ENCODE measurements around the gene PMPCB.

Gene PMPCB

DNA sequence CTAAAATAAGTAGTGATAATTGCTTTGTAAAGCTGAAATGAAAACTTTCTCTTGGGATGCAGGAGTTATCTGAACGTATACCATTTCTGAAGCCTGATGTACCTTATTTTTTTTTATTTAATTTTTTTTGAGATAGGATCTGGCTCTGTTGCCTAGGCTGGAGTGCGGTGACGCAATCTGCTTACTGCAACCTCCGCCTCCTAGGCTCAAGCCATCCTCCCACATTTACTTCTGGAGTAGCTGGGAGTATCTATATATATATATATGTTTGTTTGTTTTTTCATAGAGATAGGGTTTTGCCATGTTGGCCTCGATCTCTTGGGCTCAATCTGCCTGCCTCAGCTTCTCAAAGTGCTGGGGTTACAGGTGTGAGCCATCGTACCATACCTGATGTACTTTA lies 2.4 kb downstream of the PMPCB start:
- TF ChIP-seq FOXP2 (optimal IDR thresholded peaks at IDR 0.05; ENCODE audit: borderline replicate concordance, extremely low read depth, extremely low read length, insufficient read depth): no peak
- no peak for TF ChIP-seq POLR2AphosphoS5 (IDR thresholded peaks at IDR 0.05; ENCODE audit: low read depth, low read length)
- TF ChIP-seq TAF1 (IDR thresholded peaks at IDR 0.05; ENCODE audit: borderline replicate concordance, insufficient read depth, low read length): no peak
- TF ChIP-seq, protein P1, sequence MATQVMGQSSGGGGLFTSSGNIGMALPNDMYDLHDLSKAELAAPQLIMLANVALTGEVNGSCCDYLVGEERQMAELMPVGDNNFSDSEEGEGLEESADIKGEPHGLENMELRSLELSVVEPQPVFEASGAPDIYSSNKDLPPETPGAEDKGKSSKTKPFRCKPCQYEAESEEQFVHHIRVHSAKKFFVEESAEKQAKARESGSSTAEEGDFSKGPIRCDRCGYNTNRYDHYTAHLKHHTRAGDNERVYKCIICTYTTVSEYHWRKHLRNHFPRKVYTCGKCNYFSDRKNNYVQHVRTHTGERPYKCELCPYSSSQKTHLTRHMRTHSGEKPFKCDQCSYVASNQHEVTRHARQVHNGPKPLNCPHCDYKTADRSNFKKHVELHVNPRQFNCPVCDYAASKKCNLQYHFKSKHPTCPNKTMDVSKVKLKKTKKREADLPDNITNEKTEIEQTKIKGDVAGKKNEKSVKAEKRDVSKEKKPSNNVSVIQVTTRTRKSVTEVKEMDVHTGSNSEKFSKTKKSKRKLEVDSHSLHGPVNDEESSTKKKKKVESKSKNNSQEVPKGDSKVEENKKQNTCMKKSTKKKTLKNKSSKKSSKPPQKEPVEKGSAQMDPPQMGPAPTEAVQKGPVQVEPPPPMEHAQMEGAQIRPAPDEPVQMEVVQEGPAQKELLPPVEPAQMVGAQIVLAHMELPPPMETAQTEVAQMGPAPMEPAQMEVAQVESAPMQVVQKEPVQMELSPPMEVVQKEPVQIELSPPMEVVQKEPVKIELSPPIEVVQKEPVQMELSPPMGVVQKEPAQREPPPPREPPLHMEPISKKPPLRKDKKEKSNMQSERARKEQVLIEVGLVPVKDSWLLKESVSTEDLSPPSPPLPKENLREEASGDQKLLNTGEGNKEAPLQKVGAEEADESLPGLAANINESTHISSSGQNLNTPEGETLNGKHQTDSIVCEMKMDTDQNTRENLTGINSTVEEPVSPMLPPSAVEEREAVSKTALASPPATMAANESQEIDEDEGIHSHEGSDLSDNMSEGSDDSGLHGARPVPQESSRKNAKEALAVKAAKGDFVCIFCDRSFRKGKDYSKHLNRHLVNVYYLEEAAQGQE (IDR thresholded peaks at IDR 0.05; ENCODE audit: insufficient read depth in 1 of 2, low read depth in 2 of 2, low read length in 2 of 2): no peak
- no peak for TF ChIP-seq SIN3A (IDR thresholded peaks at IDR 0.05; ENCODE audit: borderline replicate concordance, insufficient read depth, low read length)

DNA sequence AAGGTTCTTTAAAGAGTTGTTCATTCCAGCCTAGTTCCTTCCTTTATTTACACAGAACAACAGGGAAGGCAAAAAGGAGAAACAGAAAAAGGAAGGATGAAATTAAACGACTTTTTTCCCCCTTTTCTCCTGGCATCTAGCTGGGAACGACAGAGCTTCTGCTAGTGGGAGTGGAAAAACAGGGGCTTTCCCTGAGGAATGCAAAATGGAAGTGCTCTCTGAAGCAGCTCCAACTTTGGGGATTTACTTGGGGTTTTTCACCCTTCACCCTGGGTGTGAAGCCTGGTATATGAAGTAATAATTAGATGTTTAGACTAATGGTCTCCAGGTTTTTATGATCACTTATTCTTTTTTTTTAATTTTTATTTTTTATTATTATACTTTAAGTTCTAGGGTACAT lies 4.2 kb downstream of the PMPCB start:
- TF ChIP-seq SIN3A (IDR thresholded peaks at IDR 0.05; ENCODE audit: borderline replicate concordance, insufficient read depth, low read length) (no peak), POLR2AphosphoS5 (IDR thresholded peaks at IDR 0.05; ENCODE audit: low read depth, low read length) (no peak), TAF1 (IDR thresholded peaks at IDR 0.05; ENCODE audit: borderline replicate concordance, insufficient read depth, low read length) (no peak), FOXP2 (optimal IDR thresholded peaks at IDR 0.05; ENCODE audit: borderline replicate concordance, extremely low read depth, extremely low read length, insufficient read depth) (no peak)
- TF ChIP-seq, protein P1 (IDR thresholded peaks at IDR 0.05; ENCODE audit: insufficient read depth in 1 of 2, low read depth in 2 of 2, low read length in 2 of 2): no peak

DNA sequence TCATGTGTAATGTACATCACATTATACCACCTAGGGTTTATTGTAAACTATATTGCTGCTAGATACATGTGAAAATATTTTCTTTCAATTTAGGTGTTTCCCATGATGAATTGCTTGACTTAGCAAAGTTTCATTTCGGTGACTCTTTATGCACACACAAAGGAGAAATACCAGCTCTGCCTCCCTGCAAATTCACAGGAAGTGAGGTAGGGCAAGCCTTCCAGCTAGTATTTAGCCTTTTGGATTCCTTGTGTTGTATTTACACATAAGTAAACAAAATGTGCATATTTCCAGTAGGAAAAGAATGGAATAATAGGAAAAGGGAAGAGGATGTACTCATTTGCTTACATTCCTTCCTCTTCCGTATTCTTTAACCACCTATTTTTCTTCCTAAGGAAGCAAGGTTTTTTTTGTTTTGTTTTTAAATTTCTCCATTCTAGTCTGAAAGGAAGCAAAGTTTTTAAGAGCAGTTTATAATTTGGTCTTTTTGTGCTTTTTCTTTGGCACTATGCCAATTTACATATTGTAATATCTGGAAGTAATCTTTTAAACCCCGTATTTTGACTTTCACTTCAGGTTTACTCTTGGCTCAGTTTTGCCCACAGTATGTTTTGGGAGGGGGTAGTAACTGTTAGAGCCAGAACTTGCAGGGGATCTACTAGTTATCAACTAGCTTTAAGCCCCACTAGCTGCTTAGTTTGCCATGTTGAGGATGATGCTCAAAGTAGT lies 10.4 kb downstream of the PMPCB start:
- TF ChIP-seq, protein P1 (IDR thresholded peaks at IDR 0.05; ENCODE audit: insufficient read depth in 1 of 2, low read depth in 2 of 2, low read length in 2 of 2): no peak
- TF ChIP-seq TAF1 (IDR thresholded peaks at IDR 0.05; ENCODE audit: borderline replicate concordance, insufficient read depth, low read length): no peak
- no peak for TF ChIP-seq SIN3A (IDR thresholded peaks at IDR 0.05; ENCODE audit: borderline replicate concordance, insufficient read depth, low read length)
- no peak for TF ChIP-seq FOXP2 (optimal IDR thresholded peaks at IDR 0.05; ENCODE audit: borderline replicate concordance, extremely low read depth, extremely low read length, insufficient read depth)
- TF ChIP-seq POLR2AphosphoS5 (IDR thresholded peaks at IDR 0.05; ENCODE audit: low read depth, low read length): no peak

DNA sequence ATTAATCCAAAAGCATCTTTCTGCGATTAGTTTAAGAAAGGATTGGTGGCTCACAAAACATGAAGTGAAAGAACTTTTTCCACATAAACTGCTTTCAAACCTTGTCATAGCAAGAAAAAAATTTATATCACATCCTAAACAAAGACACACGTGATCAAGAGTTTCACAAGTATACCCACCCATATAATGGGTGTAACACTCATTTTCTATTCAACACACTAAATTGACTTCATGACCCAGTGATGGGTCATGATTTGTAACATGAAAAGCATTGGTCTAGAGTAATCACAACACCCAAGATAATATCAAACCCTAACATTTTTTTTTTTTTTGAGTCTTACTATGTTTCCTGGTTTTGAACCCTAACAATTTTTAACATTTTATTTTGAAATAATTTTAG lies 17.6 kb downstream of the PMPCB start:
- TF ChIP-seq, protein P1 (IDR thresholded peaks at IDR 0.05; ENCODE audit: insufficient read depth in 1 of 2, low read depth in 2 of 2, low read length in 2 of 2): no peak
- no peak for TF ChIP-seq FOXP2 (optimal IDR thresholded peaks at IDR 0.05; ENCODE audit: borderline replicate concordance, extremely low read depth, extremely low read length, insufficient read depth)
- no peak; the same call in 1 of the 2 replicates for TF ChIP-seq POLR2AphosphoS5 (IDR thresholded peaks at IDR 0.05; ENCODE audit: low read depth, low read length)
- no peak for TF ChIP-seq TAF1 (IDR thresholded peaks at IDR 0.05; ENCODE audit: borderline replicate concordance, insufficient read depth, low read length)
- TF ChIP-seq SIN3A (IDR thresholded peaks at IDR 0.05; ENCODE audit: borderline replicate concordance, insufficient read depth, low read length): no peak

All from PFSK-1 (cell line).